Hepatocyte (in vitro differentiated cells): ENCODE results near the gene KIF13A. TPM values are rescaled to one million over a fixed set of nuclear protein-coding genes. Genes with fewer than 3 reads are reported as not detected.

Experiments used
- DNase-seq: peaks from one replicate; pipeline ENCODE4 v3.0.0-alpha.2; 2016; ENCODE audit warnings: low spot score
- H2AFZ ChIP-seq: fragments of 200-600 bp; sonication (generic); 2 replicates; pipeline ENCODE4 v1.6.0; 2016; ENCODE audit warnings: antibody characterized with exemption, mild to moderate bottlenecking
- H3K27ac ChIP-seq: fragments of 200-600 bp; sonication (generic); 2 replicates; pipeline ENCODE4 v1.5.1; 2016; ENCODE audit warnings: mild to moderate bottlenecking
- H3K27me3 ChIP-seq: fragments of 200-600 bp; sonication (generic); 2 replicates; pipeline ENCODE4 v1.6.1; 2016
- H3K36me3 ChIP-seq: fragments of 200-600 bp; sonication (generic); replicated peaks from 2 replicates; pipeline ENCODE4 v1.5.1; 2016; ENCODE audit warnings: low read depth; ENCODE audit not compliant: insufficient read depth
- H3K4me1 ChIP-seq: fragments of 200-600 bp; sonication (generic); 2 replicates; pipeline ENCODE4 v1.5.1; 2016; ENCODE audit warnings: mild to moderate bottlenecking, moderate library complexity; ENCODE audit not compliant: insufficient read depth
- H3K4me2 ChIP-seq: fragments of 200-600 bp; sonication (generic); 2 replicates; pipeline ENCODE4 v1.6.0; 2016
- H3K4me3 ChIP-seq: fragments of 200-600 bp; sonication (generic); 2 replicates; pipeline ENCODE4 v1.5.1; 2016; ENCODE audit warnings: mild to moderate bottlenecking
- H3K79me2 ChIP-seq: fragments of 200-600 bp; sonication (generic); 2 replicates; pipeline ENCODE4 v1.6.0; 2017; ENCODE audit warnings: mild to moderate bottlenecking
- H3K9me2 ChIP-seq: fragments of 200-600 bp; sonication (generic); replicated peaks from 2 replicates; pipeline ENCODE4 v1.6.0; 2017; ENCODE audit warnings: mild to moderate bottlenecking; ENCODE audit not compliant: insufficient read depth
- H3K9me3 ChIP-seq: fragments of 200-600 bp; sonication (generic); 2 replicates; pipeline ENCODE4 v1.5.1; 2016; ENCODE audit warnings: low read depth, mild to moderate bottlenecking
- H4K20me1 ChIP-seq: fragments of 200-600 bp; sonication (generic); 2 replicates; pipeline ENCODE4 v1.6.0; 2016; ENCODE audit warnings: mild to moderate bottlenecking; ENCODE audit not compliant: insufficient read depth, poor library complexity, severe bottlenecking
- EZH2 ChIP-seq: fragments of 200-600 bp; sonication (generic); IDR thresholded peaks from 2 replicates; pipeline ENCODE4 v1.6.1; 2016; ENCODE audit warnings: antibody characterized with exemption, mild to moderate bottlenecking, borderline replicate concordance
- EZH2phosphoT487 ChIP-seq: fragments of 200-600 bp; sonication (generic); IDR thresholded peaks from one replicate; pipeline ENCODE4 v1.6.1; 2018; ENCODE audit warnings: antibody characterized with exemption, mild to moderate bottlenecking, low read depth, moderate library complexity; ENCODE audit not compliant: unreplicated experiment, severe bottlenecking
- WGBS: methylation state at CpG from one replicate; pipeline ENCODE4 v1.1.6; 2016; ENCODE audit warnings: low lambda C conversion rate; ENCODE audit errors: missing lambda C conversion rate; 5-methylcytosine and 5-hydroxymethylcytosine counted together
- polyA plus RNA-seq: library from polyadenylated mRNA; unstranded; fragments of >200 nt; fragmentation: Nextera tagmentation; extraction: Ambion mirVana; gene quantifications from 2 replicates; pipeline ENCODE4 v1.2.1, GENCODE V29; 2016
- total RNA-seq: library from RNA; depleted of rRNA; stranded (reverse); fragments of >200 nt; gene quantifications from 2 replicates; pipeline ENCODE4 v1.2.3, GENCODE V29; 2014
- TF ChIP-seq, protein P1 (sequence below): fragments of 200-600 bp; sonication (generic); IDR thresholded peaks from 2 replicates; pipeline ENCODE4 v1.5.1; 2016; ENCODE audit warnings: antibody characterized with exemption, mild to moderate bottlenecking; ENCODE audit not compliant: poor library complexity

Gene KIF13A
- total and polyA plus RNA-seq, 2 experiments from 2014 or later: 13.0 to 27.9 TPM

DNA sequence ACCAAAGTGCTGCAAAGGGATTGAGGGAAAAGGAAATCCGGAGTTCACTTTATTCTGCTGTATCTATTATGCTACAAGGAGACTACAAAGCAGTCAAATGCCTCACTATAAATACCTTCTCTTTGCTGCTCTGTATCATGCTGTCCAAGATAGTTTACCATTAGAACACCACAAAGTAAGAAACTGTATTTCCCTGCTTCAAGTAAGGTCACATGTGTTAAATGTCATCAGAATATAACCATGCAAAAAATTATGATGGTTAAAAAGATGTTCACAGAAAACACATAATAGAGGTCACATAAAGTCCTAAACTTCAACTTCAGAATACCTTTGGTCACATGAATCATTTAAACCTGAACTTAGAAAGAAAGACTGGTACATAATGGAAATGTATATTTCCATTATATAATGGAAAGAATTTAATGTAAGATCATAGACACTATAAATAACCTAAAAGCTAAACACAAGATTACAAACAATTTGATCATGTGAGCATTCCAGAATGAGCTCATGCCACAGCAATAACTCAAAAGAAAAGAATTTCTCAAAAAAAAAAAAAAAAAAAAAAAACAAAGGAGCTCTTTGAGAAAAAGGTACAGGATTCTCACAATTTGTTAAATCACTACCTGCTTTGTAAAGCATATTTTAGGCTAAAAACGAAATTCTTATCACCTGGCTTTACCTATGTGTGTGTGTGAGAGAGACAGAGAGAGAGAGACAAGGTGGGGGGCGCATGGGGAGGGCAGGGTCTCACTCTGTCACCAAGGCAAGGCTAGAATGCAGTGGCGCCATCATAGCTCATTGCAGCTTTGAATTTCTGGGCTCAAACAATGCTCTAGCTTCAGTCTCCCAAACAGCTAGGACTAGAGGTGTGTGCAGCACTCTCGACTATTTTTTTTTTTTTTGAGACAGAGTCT, 58.7 kb downstream of the KIF13A start:
- Histone ChIP-seq H3K27me3 (no peaks in the 10 kb centered on the region), H3K4me2 (no peak overlapping the region), H3K4me3 (no peak overlapping the region), H4K20me1 (no peaks in the 10 kb centered on the region), H3K9me3 (no peaks in the 10 kb centered on the region), H3K9me2 (no peaks in the 10 kb centered on the region), H2AFZ (no peak overlapping the region), H3K27ac (peak overlapping the region; percentile 26), H3K79me2 (peaks cover 62% of the 10 kb centered on the region), H3K36me3 (no peaks in the 10 kb centered on the region), H3K4me1 (peaks cover 16% of the 10 kb centered on the region)
- WGBS: 77% methylated on average over 5 of the region's 5 CpGs
- DNase-seq: no peak
- TF ChIP-seq EZH2: no peak

DNA sequence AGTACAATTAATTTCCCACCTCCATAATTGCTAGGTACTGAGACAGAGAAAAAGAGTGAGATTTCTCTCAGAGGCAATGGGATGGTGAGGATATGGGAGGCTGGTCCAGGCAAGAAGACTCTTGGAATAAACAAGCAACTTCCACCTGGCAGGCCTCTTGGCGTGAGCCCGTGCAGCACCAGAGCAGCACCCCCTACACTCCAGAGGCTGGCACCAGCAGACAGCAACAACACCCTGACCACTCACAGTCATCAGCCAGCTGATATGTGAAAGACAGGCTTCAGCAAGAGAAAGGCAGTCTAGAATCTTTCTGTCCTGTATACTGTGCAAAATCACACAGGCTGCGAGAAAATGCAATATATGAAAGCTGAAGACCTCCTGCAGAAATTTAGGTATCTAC, 59.7 kb downstream of the KIF13A start:
- no peak overlapping the region for H3K27ac ChIP-seq
- no peak overlapping the region for H2AFZ ChIP-seq
- peaks cover 7% of the 10 kb centered on the region for H3K4me1 ChIP-seq
- no peaks in the 10 kb centered on the region for H3K27me3 ChIP-seq
- no peaks in the 10 kb centered on the region for H3K9me3 ChIP-seq
- no peaks in the 10 kb centered on the region for H3K9me2 ChIP-seq
- 96% methylated on average over 3 of the region's 3 CpGs for WGBS
- H4K20me1 ChIP-seq: no peaks in the 10 kb centered on the region
- TF ChIP-seq, protein P1, sequence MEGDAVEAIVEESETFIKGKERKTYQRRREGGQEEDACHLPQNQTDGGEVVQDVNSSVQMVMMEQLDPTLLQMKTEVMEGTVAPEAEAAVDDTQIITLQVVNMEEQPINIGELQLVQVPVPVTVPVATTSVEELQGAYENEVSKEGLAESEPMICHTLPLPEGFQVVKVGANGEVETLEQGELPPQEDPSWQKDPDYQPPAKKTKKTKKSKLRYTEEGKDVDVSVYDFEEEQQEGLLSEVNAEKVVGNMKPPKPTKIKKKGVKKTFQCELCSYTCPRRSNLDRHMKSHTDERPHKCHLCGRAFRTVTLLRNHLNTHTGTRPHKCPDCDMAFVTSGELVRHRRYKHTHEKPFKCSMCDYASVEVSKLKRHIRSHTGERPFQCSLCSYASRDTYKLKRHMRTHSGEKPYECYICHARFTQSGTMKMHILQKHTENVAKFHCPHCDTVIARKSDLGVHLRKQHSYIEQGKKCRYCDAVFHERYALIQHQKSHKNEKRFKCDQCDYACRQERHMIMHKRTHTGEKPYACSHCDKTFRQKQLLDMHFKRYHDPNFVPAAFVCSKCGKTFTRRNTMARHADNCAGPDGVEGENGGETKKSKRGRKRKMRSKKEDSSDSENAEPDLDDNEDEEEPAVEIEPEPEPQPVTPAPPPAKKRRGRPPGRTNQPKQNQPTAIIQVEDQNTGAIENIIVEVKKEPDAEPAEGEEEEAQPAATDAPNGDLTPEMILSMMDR: no peak
- TF ChIP-seq EZH2 (no peak), EZH2phosphoT487 (no peak)
- DNase-seq: no peak
- H3K4me2 ChIP-seq: no peak overlapping the region
- H3K36me3 ChIP-seq: no peaks in the 10 kb centered on the region
- H3K79me2 ChIP-seq: peaks cover 56% of the 10 kb centered on the region
- H3K4me3 ChIP-seq: no peak overlapping the region

DNA sequence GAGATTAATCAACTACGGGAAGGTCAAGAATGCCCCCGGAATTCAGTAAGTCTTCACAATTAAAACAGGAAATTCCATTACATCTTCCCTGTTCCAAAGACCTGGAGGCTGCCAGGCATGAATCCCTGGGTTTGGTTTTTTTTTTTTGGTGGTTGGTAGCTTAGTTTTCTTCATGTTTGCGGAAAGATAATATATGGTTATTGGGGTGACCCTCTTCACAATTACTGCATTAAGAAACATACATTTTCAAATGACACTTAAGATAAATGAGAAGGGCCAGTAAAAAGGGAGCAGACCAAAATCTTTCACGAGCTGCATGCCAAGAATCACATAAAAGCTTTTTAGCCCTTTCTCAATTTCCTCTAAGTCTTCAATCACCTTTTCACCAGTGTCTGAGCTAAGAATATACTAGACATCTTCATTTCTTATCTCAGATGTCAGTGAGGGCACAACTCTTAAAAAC, 64.0 kb downstream of the KIF13A start:
- peaks cover 7% of the 10 kb centered on the region for H3K4me1 ChIP-seq

DNA sequence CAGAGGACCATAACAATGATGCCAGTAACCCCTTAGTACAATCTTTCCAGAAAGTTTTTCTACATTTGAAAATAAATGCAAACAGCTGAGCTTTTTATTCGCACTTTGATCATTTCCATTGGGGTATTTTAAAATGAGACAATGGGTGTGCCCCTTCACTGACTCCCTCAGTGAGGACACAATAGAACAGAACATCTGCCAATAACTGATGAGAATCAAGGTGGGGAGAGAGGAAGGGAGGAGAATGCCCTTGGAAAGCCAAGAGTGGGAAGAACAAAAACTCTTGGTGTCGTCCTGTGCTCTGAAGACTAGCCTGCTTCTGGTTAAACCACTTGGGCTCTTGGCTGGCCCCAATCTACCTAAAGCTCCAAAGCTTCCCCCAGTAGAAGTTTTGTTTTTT, 66.0 kb downstream of the KIF13A start:
- Histone ChIP-seq H3K27me3 (no peaks in the 10 kb centered on the region), H3K9me3 (no peaks in the 10 kb centered on the region), H3K4me3 (no peak overlapping the region), H3K4me1 (peaks cover 7% of the 10 kb centered on the region), H3K4me2 (no peak overlapping the region), H4K20me1 (no peaks in the 10 kb centered on the region), H3K27ac (peak overlapping the region; percentile 10), H3K36me3 (no peaks in the 10 kb centered on the region), H3K9me2 (no peaks in the 10 kb centered on the region), H2AFZ (no peak overlapping the region), H3K79me2 (peaks cover 65% of the 10 kb centered on the region)
- TF ChIP-seq, protein P1: no peak
- TF ChIP-seq EZH2phosphoT487 (no peak), EZH2 (no peak)
- WGBS: 95% methylated on average over 2 of the region's 2 CpGs
- no peak for DNase-seq

More for the DNA sequence above, 64.0 kb downstream of the KIF13A start:
- Histone ChIP-seq H3K9me2 (no peaks in the 10 kb centered on the region), H3K36me3 (no peaks in the 10 kb centered on the region), H3K9me3 (no peaks in the 10 kb centered on the region), H3K4me2 (no peak overlapping the region), H3K27me3 (no peaks in the 10 kb centered on the region), H3K4me3 (no peak overlapping the region), H2AFZ (no peak overlapping the region), H3K27ac (no peak overlapping the region), H3K79me2 (peaks cover 63% of the 10 kb centered on the region), H4K20me1 (no peaks in the 10 kb centered on the region)
- TF ChIP-seq EZH2phosphoT487: no peak
- 60% methylated on average over 4 of the region's 4 CpGs for WGBS
- no peak for DNase-seq
